Activated CD8-positive, alpha-beta memory T cell treated with anti-CD3 and anti-CD28 coated beads, Interleukin-2, amount 50 U/mL, for 4 hours (primary cell): ENCODE measurements around the gene CDC42BPA.
"Not testable (repeated sequence)": the region's sequence is repeated elsewhere in the genome, so short reads cannot be mapped to it uniquely, and the experiment has no call there.

ENCODE experiments used
- DNase-seq: peaks from one replicate; pipeline ENCODE4 v3.0.0-alpha.2; 2020

CDC42BPA gene

GRCh38 chr1:227058321-227058751 lies 260.0 kb downstream of the CDC42BPA start:
- no peak for DNase-seq

- no peak for DNase-seq
These were observed 269.0 kb downstream of the CDC42BPA start for GRCh38 chr1:227049253-227049652.

- no peak for DNase-seq
These were observed 274.5 kb downstream of the CDC42BPA start for GRCh38 chr1:227043755-227044154.

- DNase-seq, result no peak
These were observed 276.0 kb downstream of the CDC42BPA start for GRCh38 chr1:227042292-227042691.

- DNase-seq, result no peak
These were observed 279.9 kb downstream of the CDC42BPA start for GRCh38 chr1:227038401-227038800.

- no peak for DNase-seq
These were observed 281.2 kb downstream of the CDC42BPA start for GRCh38 chr1:227037121-227037520.

GRCh38 chr1:227035316-227035715 lies 283.0 kb downstream of the CDC42BPA start:
- no peak for DNase-seq

- no peak for DNase-seq
These were observed 284.4 kb downstream of the CDC42BPA start for GRCh38 chr1:227033880-227034279.

GRCh38 chr1:227032396-227032795 lies 285.9 kb downstream of the CDC42BPA start:
- no peak for DNase-seq

GRCh38 chr1:227016990-227017389 lies 301.3 kb downstream of the CDC42BPA start:
- no peak for DNase-seq

GRCh38 chr1:227010645-227011044 lies 307.6 kb downstream of the CDC42BPA start:
- DNase-seq, result no peak

GRCh38 chr1:227009937-227010336 lies 308.4 kb downstream of the CDC42BPA start:
- no peak for DNase-seq

- DNase-seq, result no peak
These were observed 312.0 kb downstream of the CDC42BPA start for GRCh38 chr1:227006226-227006796.

GRCh38 chr1:227004796-227005195 lies 313.5 kb downstream of the CDC42BPA start:
- DNase-seq, result no peak

GRCh38 chr1:227003165-227003564 lies 315.1 kb downstream of the CDC42BPA start:
- no peak for DNase-seq

- DNase-seq, result no peak
These were observed 315.7 kb downstream of the CDC42BPA start for GRCh38 chr1:227002531-227003049.

- not testable (repeated sequence) for DNase-seq
These were observed 318.7 kb downstream of the CDC42BPA start for GRCh38 chr1:226999579-226999978.

- DNase-seq, result no peak
These were observed 322.6 kb downstream of the CDC42BPA start for GRCh38 chr1:226995365-226996332.

- DNase-seq, result no peak
These were observed 323.5 kb downstream of the CDC42BPA start for GRCh38 chr1:226994586-226995364.

- no peak for DNase-seq
These were observed 324.3 kb downstream of the CDC42BPA start for GRCh38 chr1:226993814-226994585.

GRCh38 chr1:226991920-226992319 lies 326.4 kb downstream of the CDC42BPA start:
- no peak for DNase-seq

GRCh38 chr1:226990133-226990716 lies 328.1 kb downstream of the CDC42BPA start:
- peak; percentile 49 for DNase-seq
